GM18526 (cell line): ENCODE data around the gene ATP5ME.

Experiments
- POLR2A ChIP-seq: IDR thresholded peaks from 3 replicates; pipeline ENCODE4 v1.6.1; 2011; ENCODE audit not compliant: insufficient read length; ENCODE audit errors: extremely low read depth

Gene ATP5ME

DNA sequence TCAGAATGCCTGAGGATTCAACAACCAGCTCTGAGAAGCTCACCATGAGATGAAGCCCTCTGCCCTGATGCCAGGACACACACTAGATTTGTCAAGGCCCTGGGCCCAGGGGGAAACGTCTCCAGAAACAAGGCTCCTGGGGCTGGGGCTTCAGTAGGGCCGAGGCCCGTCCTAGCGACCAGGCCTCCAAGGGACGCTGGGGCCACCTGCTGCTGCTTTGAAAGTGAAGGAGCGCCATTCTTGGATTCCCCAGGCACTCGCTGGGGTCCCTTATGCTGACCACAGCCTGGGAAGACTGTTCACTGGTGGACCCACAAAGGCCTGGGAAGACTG is 24.8 kb downstream of the ATP5ME start:
- no peak for TF ChIP-seq POLR2A

DNA sequence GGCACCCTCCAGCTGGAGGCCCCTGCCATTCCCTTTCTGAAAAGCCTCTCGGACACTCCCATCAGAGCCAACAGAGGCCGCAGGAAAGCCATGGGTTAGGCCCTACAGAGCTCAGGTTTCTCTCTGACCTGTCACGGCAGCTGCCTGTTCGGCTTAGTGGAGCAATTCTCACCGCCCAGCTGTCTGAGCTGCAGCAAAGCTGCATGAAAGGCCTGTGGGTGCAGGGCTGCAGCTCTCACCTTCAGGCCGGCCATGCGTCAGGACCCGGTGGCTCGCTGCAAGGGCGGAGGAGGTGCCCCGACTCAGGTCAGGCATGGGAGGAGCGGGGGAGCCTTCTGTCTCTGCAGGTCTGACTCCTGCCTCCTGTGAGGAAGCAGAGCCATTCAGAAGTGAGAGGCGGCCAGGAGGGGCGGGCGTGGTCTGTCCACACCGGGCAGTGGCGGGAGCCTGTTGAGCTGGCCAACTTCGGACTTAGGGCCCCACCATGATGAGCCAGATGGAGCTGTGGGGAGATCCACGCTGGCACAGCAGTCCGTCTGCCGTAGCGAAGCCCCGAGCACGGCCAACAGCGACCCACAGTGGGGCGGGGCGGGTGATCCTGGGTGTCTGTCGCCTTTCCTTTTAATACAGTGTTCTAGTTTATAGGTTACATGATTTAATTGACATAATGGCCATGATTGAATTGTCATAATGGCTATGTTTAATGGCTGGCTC is 25.3 kb downstream of the ATP5ME start:
- TF ChIP-seq POLR2A = no peak

DNA sequence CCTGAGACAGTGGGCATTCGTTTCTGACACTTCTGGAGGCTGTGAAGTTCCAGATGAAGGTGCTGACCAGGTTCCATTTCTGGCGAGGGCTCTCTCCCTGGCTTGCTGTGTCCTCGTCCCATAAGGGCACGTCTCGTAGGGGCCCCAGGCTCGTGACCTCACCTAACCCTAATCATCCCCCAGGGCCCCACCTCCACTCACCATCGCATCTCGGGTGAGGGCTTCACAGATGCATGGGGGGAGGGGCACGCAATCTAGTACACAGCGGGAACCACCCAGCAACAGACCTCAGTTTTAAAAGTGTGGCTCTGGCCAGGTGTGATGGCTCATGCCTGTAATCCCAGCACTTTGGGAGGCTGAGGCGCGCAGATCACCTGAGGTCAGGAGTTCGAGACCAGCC is 26.6 kb downstream of the ATP5ME start:
- no peak for TF ChIP-seq POLR2A

DNA sequence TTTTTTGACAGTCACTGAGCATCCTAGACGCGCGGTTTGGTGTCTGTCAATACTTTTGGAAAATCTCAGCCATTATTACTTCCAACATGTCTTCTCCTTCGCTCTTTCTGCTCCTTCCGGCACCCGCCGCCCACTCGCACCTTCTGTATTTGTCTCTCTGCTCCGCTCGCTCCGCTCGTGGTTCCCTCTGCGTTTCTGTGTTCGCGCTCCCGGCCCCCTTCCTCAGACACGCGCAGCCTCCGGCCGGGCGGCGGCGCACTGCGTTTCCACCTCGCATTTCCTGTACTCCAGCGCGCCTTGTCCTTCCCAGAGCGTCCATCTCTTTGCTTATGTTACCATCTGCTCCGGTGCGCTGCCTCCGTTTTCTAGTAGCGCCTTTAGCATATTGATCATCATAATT is 27.6 kb downstream of the ATP5ME start:
- TF ChIP-seq POLR2A = no peak

DNA sequence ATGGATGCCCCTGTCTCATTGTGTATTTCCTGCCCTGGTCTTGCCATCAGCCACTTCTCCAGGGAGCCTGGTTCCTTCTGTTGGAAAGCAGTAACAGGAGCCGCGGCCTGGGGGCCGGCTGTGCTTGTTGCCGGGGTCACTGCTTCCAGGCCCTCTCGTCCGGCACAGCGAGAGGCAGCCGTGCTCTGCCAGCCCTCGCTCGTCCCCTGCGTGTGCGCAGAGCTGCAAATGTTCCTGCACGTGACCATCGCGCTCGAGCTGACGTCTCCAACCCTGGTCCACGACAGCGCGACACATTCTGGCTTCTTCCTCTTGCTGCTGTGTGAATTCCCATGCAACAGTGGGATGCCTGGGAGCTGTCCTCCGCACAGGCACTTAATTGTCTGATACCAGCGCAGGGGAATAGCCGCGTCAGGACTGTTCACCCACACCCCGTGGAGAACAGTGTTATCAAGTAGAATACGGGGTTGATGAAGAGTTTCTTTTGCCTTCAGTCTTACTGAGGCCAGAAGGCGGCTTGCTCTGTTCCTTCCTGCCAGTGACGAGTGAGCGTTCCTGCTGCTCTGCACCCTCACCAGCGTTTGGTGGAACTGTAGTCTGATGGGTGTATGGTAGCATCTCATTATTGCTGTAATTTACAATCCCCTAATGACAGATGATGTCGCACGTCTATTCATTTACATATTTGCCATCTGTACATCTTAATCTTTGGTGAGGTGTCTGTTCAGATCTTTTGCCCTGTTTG is 36.4 kb downstream of the ATP5ME start:
- no peak for TF ChIP-seq POLR2A

DNA sequence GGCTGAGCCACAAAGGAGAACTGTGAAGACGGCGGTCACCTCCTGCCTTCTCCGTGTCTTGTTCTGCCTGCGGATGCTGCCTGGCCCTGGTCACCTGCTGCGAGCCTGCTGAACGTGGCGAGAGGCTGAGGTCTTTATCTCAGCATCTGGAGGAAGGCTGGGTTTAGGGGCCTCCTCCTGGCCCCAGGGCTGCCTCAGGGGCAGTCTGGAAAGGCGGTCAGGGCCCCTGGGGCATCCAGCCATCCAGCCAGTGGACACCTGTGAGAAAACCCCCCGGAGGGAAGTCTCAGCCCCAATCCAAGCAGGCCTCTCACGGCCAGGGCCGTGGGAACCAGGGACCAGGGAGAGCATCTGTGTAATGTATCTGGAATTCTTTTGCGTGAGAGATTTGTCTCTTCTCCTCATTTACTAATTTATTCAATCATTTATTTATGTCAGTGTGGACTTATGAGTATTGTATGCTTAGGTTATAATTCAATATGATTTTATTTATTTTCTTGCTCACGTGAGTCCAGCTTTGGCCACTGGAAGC is 37.4 kb downstream of the ATP5ME start:
- TF ChIP-seq POLR2A = no peak

DNA sequence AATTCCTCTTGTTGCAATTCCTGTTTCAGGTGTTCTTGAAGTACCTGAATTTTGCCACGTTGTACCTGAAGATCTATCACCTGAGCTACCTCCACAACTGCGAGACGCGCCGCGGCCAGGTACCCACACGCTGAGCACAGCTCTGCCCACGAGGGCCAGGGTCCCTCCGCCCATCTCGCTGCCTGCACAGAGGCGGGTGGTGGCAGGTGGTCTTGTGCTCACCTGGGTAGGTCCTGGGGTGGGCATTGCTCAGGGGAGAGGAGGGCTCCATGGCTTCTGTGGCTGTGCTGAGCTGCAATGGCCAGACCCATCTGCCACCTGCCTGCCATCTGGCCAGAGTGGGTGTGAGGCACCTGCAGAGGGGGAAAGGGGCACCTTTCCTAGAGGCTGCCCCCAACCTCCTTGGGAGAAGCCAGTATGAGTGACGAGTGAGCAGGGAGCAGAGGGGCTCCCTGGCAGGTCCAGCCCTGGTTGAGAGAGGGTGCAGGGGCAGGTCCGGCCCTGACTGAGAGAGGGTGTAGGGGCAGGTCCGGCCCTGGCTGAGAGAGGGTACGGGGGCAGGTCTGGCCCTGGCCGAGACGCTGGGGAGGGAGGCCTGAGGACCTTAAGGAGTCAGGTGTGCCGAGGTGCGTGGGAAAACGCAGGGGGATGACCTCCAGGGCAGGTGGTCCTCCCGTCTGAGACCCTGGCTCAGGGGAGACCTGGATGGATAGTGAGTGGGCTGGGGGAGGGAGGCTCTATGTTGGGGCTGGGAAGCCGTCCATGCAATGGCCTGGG is 38.0 kb downstream of the ATP5ME start:
- TF ChIP-seq POLR2A = no peak

DNA sequence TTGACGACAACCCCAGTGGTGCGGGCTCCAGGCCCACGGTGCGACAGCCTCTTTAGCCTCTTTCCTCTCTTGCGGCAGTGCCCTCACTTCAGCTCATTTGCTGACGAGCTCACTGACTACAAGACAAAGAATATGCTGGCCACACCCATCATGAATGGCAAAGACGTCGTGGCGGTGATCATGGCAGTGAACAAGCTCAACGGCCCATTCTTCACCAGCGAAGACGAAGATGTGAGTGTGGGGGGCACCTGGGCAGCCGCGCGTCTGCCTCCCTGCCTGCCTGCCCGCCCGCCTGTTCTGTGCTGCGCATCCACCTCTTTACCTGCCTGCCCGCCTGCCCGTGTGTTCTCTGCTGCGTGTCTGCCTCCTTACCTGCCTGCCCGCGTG is 39.5 kb downstream of the ATP5ME start:
- TF ChIP-seq POLR2A = no peak

DNA sequence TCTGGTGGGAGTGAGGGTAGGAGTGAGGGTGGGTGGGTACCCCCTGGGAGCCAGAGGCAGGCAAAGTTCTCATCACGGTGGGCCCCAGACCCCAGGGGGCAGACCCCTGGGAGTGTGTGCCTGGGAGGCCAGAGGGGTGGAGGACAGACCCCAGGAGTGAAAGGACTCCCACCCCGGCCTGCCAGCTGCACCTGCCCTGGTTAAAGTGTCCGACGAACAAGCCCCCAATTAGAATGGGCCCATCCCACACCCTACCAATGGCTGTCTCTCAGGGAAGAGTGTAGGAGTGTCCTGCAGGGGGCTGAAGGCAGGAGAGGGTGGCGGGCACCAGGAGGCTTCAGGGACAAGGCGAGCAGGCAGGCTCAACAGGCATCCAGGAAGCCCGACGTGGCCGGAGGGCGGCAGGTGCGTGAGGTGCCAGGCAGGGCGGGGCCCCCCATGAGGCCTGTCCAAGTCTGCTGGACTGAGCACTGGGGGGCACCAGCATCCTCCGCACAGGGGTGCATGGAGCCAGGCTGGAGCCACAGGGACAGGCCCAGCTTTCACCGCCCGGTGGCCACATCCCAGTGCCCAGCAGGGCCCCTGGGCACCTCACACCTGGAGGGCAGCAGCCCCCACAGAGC is 40.0 kb downstream of the ATP5ME start:
- TF ChIP-seq POLR2A = no peak

DNA sequence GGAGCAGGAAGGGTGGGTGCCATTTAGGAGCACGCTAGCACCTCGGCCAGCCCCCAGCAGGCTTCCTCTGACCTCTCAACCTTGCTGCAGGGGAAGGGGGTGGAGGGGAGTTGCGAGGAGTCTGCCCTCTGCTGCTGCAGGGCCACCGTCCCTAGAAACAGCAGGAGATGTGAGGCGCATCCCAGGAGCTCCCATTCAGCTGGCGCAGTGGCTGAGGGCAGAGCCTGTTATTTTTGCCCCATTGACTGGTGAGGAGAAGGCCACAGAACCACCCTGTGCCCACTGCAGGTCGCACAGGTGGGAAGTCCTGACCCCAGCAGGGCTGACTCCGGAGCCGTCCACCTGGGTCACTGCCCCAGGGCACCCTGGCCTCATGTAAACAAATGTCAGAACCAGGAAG is 40.7 kb downstream of the ATP5ME start:
- TF ChIP-seq POLR2A = no peak

DNA sequence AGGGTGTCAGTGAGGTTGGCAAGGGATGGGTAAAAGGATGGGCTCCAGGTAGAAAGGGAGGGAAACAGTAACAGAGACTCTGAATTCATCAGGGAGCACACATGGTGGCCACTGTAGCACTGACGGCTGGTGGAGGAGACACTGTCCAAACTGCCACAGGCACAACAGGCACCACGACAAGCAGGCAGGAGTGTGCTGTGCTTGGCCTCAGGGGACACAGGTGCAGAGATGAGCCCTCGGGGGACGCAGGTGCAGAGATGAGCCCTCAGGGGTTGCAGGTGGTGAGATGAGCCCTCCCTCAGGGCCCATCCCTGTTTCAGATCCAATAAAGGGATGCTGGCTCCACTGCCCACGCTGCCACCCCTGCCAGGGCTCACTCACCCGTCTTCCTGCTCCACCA is 41.1 kb downstream of the ATP5ME start:
- no peak for TF ChIP-seq POLR2A

DNA sequence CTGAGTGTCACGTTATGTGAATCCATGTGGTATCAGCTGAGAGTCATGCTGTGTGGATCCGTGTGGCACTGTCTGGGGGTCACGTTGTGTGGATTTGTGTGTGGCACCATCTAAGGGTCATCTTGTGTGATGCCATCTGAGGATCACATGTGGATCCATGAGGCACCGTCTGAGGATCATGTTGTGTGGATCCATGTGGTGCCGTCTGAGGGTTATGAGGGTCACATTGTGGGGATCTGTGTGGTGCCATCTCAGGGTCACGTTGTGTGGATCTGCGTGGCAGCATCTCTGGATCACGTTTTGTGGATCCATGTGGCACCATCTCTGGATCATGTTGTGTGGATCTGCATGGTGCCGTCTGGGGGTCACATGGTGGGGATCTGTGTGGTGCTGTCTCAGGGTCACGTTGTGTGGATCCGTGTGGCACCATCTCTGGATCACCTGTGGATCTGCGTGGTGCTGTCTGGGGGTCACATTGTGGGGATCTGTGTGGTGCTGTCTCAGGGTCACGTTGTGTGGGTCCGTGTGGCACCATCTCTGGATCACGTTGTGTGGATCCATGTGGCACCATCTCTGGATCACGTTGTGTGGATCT is 41.8 kb downstream of the ATP5ME start:
- TF ChIP-seq POLR2A = no peak

DNA sequence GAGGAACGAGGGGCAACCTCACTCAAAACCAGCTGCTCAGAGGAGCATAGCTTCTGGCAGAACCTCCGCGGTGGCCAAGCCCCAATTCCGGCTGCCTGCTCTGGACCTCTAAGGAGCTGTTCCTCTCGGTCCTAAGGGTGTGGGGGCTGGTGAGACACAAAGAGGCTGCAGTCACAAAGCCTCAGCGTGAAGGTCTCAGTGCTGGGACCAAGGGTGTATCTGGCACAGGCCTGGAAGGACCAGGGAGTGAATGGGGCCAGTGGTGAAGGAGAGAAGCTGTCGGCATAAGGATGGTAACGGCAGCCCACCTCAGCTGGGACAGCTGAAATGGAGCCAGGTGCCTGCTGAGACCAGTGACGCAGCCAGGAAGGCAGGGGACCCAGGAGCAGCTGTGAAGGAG is 43.4 kb downstream of the ATP5ME start:
- no peak for TF ChIP-seq POLR2A

DNA sequence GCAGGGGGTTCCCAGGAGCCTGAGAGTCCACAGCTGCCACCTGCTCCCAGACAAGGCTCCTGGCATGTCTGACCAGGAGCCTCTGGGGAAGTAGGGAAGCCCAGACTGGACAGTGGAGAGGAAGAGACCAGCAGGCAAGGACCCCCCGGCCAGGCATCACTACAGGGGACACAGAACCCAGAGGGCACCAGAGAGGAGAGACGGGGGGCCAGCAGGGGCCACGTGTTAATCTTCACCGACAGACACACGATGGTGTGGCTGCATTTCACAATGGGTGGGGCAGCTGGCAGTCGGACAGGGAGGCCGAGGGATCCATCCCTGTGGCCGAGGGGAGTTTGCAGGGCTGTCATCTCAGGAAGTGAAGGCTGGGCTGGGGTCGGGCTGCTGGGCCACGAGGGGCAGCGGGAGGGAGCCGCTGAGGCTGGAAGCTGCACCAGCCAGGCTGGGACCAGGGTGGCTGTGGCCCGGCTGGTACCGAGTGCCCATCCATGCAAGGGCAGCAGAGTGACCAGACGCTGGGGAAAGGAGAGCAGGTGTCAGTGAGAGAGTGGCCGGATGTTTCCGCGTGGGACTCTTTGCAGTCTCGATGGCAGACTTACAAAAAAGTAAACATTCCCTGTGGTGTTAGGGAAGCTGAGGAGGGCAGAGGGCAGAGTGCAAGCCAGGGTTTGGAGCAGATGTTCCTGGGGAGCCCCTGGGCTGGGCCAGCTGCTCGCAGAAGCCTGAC is 44.0 kb downstream of the ATP5ME start:
- TF ChIP-seq POLR2A = no peak

DNA sequence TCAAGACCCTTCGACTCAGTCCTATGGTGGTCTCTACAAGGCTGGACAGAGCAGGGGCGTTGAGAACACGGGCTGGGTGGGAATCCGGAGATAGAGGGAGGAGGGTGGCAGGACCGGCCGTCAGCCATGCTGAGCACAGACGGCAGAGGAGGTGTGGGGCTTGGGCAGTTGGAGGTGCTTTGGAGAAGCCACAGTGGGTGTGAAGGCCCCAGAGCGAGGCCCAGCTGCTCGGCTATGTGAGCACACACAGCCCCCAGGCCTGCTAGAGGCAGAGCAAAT is 44.5 kb downstream of the ATP5ME start:
- TF ChIP-seq POLR2A = no peak
